Measurements from ENCODE around the gene HEMK1.

GRCh38 chr3:50609071-50609762 is 39.9 kb downstream of the HEMK1 start:
- TF ChIP-seq CTCF (IDR thresholded peaks at IDR 0.05) (no peak), POLR2A (IDR thresholded peaks at IDR 0.05) (no peak), EP300 (IDR thresholded peaks at IDR 0.05) (no peak)
